Measurements from ENCODE around the gene NDUFB4.

DNA sequence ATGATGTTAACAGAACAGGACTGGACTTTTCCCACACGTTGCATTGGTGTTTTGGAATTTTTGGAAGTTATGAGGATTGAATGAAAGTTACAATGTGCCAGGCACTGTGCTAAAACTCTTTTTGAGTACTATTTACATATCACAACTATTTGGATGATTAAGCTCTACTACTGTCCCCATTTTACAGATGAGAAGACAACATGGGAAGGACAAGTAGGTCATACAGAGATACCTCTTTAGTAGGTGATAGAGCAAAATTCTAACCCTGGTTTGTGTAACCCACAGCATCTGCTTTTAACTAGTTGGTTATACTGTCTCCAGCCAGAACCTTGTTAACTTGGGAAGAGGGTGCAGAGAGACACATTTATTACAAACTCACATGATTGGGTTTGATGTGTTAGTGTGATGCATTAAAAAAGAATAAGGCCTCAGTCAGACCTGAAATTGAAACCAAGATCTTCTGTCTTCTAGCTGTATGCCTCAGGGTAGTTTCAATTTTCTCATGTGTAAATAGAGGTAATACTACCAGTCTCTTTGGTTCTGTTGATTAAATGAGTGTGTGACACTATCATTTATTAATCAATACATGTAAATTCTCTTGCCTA lies 1.4 kb downstream of the NDUFB4 start:
- TF ChIP-seq CTCF (IDR thresholded peaks at IDR 0.05) (no peak), POLR2A (IDR thresholded peaks at IDR 0.05) (no peak)
